DMS53 treated with DMSO at 0.1 percent for 48 hours (cell line): ENCODE data around the gene POLR1A.

ENCODE experiments used
- DNase-seq: peaks from one replicate; lab custom pipeline; 2025; ENCODE audit not compliant: unreplicated experiment; lab: John Stamatoyannopoulos, UW

Gene POLR1A

DNA sequence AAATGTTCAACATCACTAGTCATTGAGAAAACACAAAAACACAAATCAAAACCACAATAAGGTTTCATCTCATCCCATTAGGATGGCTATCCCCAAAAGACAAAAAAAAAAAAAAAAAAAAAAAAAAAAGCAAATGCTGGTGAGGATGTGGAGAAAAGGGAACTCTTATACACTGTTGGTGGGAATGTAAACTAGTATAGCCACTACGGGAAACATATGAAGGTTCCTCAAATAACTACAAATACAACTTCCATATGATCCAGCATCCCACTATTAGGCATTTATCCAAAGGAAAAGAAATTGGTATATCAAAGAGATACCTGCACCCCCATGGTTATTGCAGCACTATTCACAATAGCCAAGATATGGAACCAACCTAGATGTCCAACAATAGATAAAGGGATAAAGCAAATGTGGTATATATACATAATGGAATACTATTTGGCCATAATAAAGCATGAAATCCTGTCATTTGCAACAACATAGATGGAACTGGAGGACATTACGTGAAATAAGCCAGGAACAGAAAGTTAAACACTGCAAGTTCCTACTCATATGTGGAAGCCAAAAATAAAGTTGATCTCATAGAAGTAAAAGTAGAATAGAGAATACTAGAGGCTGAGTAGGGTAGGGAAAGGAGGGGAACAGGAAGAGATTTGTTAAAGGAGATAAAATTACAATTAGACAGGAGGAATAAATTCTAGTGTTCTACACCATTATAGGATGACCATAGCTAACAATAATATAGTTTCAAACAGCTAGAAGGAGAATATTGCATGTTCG, 8.4 kb downstream of the POLR1A start:
- no peak for DNase-seq

DNA sequence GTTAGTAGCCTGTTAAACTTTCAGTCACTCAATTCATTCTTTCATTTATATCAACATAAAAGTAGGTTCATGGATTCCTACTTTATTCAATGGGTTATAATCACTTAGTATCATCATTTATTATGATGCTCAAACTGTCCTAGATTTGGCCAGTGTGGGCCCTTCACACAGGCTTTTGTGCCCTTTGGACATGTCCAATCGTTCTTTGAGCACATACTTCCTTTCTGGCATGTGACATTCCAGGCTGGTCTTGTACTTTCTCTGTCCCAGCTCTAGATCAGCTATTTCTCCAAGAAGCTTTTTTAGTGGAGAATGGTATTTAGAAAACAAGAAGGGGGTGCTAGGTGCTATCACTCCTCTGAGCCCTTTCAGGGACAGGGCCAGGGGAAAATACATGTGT, 11.5 kb downstream of the POLR1A start:
- no peak for DNase-seq

DNA sequence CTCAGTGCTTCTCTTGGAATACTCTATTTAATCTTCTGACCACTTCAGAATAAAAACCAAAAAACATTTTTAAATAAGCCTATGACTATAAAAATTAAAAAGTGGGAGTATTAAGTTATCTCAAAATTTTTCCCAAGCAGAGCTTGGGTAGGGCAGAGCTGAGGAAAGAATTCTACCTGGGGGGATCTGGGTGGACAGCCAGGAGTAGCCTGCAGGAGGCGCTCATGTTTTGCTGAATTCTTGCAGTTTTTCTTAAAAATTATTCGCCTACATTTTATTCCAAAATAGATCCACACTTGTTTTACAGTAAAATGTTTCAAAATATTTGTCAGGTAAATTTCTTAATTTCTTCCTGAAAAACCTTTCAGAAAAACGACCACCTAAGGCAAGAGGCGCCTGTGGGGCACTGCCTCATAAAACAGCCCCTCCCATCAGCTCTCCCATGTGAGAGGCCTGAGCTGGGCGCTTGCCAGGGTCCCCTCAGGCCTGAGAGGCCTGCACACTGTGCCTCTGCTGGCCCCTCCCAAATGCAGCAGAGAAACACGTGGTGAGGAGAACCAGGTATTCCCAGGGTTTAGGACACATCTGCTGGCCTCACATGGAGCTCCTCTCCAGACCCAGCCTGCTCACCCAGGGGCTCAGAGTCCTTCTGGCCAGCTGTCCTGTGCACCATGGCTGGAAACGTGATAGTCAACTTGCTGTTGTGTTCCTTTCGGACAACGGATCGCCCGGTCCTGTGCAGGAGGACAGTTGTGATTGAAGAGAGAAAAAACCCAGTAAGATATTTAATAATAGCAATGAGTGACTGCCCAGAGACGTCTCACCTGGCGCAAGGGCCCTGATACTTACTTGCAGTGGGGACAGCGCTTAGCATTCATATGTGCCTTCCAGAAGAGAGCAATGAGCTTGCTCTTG, 17.5 kb downstream of the POLR1A start:
- no peak for DNase-seq

DNA sequence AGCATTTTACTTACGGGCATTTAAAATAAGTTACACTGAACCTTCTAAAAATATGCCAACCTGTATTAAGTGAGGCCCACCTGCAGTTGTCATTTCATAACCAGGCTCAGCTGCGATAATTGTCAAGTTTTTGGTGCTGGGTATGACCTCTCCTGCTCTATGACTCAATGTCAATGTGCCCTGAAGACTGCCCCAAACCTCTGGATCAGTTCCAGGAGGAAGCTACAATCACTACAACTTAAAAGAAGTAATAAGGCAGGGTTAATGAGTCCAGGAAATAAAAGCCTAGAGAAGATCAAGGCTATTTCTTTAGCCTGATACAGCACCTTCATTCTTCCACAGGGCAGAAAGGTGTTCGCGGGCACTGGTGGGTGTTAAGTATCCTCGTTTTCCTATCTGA, 22.9 kb downstream of the POLR1A start:
- no peak for DNase-seq

DNA sequence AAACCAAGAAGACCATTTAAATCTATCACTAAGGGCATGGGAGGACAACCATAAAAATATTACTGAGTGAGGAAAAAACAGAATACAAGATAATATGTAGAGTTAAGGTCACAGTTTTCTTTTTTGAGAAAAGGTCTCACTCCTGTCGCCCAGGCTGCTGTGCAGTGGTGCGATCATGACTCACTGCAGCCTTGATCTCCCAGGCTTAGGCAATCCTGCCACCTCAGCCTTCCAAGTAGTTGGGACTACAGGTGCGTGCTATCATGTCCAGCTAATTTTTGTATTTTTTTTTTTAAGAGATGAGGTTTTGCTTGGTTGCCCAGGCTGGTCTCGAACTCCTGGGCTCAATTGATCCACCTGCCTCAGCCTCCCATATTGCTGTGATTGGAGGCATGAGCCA, 24.0 kb downstream of the POLR1A start:
- DNase-seq, result no peak

DNA sequence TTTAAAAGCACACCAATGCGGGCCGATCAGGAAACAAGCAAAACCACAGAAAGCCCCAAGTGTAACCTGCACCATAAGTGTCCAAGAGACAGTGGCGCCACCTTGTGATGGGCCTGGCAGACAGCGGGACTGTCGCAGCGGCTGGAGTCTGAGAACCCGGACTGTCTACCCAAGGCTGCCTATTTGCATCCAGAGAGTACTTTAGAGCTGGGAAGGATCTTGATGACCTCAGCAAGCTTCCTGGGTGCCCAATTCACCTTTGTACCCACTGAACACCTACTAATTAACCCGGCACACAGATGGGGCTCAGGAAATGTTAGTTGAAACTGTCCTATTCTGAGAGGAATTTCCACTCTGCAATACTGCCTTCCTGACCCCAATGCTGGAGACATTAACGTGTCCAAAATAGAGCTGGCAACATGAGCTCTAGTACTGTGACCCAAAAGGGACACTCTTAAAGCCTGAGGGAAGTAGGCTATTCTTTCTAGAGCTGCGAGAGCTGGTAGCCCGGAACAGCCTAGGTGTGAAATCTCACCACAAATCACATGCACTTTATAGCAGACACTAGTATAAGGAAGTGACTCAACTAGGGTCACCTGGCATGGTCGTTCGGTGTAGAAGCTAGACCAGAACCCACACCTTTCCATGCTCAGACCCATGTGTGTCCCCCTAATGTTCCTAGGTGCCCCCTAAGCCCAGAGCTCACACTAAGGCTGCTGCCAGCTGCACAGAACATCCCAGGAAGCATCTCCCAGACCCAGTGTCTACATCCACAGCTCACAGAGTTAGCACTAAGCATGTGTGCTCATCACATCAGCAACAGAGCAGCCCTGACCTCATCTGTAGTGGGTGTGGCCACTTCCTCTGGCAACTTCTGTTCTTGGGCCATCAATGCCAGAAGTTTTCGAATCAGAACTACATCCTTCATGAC, 25.4 kb downstream of the POLR1A start:
- DNase-seq, result peak; percentile 83

DNA sequence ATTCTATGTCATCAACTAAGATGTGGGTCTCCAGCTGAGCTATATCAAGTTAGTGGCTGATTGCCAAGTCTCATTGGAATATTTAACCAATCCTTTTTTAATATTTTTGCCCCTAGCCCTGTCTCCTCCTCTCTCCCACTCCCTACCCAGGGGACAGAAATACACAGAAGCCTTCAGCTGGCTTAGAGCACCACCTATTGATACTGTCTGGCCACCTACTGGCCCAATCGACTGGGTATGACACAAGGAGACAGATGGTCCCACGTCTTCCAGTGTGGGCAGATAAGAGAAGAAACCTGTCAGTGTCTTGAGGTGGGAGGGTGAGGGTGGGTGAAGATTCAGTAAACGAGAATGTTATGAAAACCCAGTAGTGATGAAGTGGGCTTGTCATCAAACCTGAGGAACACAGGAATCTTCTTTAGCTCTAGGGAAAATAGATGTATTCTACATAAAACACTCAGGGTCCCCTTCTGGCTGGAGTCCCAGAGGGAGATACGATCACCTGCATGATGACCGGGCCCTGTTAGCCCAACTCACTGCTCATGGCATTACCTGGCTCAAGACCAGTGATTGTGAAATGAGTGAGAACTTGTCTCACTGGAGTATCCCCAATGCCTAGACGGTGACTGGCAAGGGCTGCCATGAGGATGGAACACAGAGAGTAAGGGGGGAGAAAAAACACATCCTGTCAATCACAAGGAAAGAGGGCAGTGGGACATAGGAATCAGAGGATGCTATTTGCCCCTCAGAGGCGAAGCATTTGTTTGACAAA, 26.7 kb downstream of the POLR1A start:
- no peak for DNase-seq

DNA sequence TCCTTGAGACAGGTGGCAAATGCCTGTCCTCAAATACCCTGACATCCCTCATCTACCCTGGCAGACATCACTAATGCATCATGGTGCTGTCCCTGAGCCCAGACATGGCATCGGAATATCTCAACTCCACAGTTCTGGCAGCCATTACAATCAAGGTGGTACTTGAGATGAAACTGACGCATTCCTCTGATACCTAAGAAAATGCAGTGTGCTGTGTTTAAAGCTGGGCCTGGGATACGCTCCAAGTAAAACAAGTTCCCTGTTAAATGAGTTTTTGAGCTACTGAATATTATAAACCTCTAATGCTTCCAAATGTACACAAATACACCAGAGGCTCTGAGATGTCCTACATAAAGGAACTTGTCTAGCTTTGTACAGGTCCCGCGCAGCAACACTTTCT, 29.8 kb downstream of the POLR1A start:
- DNase-seq, result no peak

DNA sequence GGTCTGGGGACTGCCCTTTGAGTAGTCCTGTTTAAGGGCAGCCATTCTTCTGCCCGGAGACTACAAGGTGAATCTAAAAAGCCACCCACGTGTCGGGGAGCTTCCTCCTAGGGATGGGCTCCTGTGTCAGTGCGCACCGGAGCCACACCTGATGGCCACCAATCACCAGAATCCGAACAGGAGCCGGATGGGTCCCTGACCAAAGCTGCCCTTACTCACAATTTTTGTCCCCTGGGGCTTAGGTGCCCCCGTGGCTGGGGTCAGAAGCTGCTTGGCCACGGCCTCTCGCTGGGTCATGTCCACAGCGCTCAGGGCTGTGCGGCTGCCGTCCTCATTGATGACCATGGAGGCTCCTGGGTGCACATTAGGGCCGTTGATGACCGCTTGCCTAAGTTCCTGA, 30.9 kb downstream of the POLR1A start:
- DNase-seq, result no peak

DNA sequence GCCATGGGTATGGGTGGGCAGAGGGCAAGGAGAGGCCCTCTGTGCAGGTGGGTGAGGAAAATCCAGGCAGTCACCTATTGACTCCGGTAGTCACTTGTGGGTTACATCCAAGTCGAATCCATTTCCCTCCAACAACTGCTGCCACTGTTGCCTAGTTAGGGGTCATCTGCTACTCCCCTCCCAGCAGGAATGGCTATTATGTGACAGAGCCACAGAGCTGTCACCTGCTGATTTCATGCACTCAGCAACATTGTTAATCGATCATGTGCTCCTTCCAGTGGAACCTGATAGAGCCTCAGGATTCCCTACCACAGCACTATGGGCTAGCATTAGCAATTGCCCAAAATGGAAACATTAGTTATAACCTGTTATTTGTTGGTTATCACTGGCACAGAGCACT, 31.4 kb downstream of the POLR1A start:
- DNase-seq, result no peak

DNA sequence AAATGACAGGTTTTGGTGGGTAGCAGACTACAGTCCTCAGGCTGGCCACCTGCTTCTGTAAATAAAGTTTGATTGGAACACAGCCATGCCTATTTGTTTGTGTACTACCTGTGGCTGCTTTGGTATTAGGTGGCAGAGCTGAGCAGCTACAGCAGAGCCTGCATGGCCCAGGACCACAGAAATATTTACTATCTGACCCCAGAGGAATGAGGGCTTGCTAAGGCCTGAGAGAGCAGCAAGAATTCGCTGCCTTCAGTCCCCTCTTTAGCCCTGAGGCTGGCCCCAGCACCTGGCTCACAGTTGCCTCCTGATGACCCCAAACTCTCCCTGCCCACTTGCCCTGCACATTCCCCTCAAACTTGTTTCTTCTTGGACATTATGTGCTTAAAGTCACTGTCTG, 32.5 kb downstream of the POLR1A start:
- DNase-seq, result no peak

DNA sequence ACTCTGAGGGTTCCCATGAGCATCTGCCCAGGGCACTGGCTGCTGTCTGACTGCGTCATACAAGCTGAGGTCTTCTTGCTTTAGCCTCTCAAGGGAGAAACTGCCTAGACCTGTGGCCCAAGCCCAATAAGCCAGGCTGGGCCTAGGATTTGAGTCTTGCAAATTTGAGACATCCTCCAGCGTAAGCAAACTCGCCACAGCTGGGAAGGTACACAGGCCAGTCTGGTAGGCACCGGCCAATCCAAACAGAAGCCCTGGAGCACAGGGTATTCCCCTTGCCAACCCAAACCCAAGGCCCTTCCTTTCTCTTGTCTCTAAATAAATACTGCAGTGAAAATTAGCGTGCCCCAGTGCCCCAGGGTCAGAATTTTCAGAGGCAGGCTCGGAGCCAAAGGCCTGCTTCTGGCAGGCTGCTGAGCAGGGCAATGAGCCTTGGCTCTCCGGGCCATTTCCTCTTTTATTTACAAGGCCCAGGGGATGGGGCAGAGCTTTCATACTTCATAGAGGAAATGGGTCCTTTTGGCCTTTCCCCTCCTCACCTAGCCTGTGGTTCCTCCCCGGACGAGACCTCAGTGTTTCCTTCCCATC, 33.3 kb downstream of the POLR1A start:
- DNase-seq, result no peak

DNA sequence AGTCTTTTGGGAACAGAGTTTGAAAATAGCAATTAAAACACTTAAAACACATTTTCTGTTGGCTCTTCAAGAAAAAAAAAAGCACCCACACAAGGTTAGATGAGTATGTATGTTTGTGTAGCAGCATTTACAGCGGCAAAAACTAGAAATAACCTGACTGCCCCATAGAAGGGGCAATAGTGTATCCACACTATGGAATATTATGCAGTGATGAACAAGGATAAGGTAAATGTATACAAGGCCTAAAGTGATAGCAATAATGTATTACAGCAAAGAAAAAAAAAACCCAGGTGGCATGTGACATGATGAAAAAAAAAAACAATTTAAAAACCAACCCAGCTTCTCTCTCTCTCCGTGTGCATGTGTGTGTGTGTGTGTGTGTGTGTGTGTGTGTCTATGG, 34.8 kb downstream of the POLR1A start:
- DNase-seq, result no peak

DNA sequence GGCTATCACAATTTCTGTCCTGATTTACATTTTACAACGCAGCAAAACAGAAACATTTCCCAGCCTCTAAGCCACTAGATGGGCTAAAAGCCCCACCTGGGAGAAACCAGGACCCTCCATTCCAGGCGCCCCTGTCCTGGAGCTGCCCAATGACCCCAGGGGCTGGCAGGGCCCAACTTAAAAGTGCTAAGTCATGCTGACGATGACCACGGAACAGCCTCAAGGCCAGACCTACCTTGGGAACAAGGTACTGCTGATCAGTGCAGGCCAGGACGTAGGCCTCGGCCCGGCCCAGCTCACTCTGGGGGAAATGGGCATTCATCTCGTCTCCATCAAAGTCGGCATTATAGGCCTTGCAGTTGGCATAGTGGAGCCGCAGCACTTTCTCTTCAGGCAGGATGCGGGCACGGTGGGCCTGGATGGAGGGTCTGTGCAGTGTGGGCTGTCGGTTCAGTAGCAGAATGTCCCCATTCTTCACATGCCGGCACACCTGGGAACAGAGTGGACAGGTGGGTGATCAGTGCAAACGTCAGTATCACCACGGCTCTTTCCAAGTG, 35.8 kb downstream of the POLR1A start:
- no peak for DNase-seq

DNA sequence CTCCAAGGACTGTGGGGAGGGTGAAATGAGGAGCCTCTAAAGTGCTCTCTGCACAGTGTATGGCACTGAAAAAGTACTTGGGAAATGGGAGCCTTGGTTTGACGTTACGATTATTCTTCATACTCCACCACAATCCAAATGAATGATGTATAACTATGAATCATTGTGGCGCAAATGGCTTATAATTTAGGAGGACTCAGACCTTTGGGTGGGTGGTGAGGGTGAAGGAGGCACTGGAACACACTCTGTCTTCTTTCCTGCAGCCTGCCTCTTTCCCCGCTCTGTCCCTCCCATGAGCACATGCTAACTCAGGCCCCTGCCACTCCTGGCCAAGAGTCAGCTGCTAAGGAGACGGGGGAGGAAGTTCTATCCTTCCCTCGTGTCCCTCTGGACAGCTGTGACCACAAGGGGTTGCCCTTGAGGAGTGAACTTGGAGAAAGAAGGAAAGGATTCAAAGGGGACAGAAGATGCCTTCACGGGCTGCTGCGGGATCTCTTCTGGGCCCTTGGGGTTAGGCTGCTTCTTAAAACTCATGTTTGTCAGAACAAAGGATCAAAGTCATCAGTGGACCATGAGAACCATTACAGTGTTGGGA, 36.5 kb downstream of the POLR1A start:
- DNase-seq, result no peak

DNA sequence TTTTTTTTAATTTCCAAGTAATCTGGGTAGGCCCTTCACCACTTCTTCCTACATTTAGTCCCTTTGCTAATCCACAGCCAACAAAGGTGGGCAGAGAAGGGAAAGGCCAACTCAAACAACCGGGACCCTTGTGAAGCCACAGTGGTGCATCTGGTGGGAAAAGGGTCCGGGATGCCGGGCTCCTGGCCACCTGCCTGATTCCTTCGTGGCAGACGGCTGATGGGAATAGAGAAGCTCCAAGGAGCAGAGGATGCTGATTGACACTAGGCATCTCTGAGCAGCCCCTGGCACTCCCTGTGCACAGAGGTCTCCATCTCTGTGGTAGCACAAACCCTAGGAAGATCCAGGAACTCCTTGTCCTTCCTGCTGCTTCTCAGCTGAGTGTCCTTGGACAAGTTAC, 37.0 kb downstream of the POLR1A start:
- DNase-seq, result no peak

DNA sequence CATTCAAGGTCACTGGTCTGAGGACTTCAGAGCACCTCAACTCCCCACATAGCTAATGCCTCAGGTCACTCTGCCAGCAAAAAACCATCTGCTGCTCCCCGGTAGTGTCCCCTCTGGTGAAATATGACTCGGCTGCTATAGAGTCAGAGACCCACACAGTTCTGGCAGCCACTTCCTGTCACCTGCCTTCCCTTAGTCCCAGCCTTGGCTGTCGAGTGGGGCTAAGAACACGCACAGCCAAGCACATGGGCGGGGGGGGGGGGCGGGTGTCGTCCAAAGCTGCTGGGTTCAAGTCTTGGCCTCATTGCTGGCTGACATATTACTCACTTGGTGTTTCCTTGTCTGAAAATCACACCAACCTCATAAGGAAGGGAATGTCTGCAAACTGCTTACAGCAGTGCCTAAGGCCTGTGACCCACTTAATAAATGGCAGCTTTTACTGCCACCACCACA, 37.5 kb downstream of the POLR1A start:
- DNase-seq, result no peak

DNA sequence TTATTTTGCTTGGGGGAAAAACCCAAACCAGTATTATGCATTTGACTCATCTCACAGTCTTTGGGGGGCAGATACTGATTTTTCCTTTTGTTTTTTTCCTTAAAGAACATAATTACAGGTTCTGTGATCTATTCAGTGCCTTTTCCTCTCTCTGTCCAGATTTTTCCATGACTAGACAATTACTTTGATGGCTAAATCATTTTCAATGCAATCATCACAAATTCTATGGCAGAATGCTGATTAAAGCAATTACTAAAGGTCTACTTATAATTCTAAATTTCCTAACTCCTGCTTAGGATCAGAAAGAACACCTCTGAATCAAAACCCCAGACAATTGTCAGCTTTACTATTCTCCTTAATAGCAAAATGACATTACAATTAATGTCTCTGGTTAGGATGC, 38.8 kb downstream of the POLR1A start:
- no peak for DNase-seq

DNA sequence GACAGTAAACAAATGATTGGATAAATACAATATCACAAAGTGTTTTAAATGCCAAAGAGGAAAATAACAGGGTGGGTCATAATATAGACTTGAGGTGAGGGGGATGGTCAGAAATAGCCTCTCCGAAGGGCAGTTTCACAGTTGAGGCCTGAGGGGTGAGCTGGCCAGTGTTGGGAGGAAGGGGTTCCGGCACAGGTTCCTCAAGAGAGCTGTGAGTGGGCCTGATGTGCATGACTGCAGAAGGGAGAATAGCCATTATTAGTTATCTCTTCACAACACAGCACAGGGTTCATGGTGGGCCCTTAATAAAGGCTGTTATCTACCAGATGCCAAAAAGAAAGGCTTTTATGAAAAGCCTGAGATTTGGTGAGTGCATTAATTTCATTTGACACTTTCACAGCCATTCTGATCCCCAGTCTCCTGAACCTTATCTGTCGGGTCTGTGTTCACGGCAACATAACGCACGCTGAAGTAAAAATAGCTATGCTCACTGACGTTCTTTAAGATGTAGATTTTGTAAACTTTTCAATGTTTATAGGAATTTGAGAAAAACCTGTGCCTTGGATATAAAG, 39.6 kb downstream of the POLR1A start:
- DNase-seq, result no peak
